Tibial nerve (tissue), 4 donors: ENCODE data around the gene TUBB4B.

Source experiments
- CTCF ChIP-seq, 5 experiments: fragments of 200-600 bp in 3 of 5; fragments of 450-650 bp in 2 of 5; sonication (generic) in 3 of 5; IDR thresholded peaks; one replicate each; pipeline ENCODE4 v1.5.1; 2016 to 2019; ENCODE audit warnings: antibody characterized with exemption in 5 of 5, mild to moderate bottlenecking in 3 of 5, moderate library complexity in 2 of 5
- EP300 ChIP-seq, 2 donors: sonication (generic); formaldehyde crosslinking; IDR thresholded peaks; one replicate each; pipeline ENCODE4 v1.6.1; 2017; ENCODE audit warnings: antibody characterized with exemption in 2 of 2, mild to moderate bottlenecking in 1 of 2
- POLR2A ChIP-seq, 2 donors: fragments of 450-650 bp; IDR thresholded peaks; one replicate each; pipeline ENCODE4 v1.6.1; 2017; ENCODE audit warnings: antibody characterized with exemption in 2 of 2, mild to moderate bottlenecking in 2 of 2, moderate library complexity in 2 of 2

DNA sequence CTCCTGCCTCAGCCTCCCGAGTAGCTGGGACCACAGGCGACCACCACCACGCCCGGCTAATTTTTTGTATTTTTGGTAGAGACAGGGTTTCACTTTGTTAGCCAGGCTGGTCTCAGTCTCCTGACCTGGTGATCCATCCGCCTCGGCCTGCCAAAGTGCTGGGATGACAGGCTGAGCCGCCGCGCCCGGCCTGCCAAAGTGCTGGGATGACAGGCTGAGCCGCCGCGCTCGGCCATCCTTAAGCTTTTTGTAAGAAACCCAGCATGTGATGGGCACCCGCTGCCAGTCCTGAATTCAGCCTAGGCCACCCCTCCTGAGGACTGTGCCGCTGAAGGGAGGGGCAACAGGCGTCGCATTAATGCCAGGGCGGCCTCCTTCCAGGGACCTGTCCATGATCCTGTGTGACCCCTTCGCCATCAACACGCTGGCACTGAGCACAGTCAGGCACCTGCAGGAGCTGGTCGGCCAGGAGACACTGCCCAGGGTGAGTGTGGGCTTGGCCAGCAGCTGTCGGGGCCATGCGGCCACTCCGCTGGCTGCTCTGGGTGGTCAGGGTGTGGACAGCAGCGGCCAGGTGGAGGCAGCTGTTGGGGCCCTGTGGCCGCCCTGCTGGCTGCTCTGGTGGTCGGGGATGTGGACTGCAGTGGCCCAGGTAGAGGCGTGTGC is 24.5 kb downstream of the TUBB4B start:
- TF ChIP-seq CTCF (IDR thresholded peaks at IDR 0.05): no peak
- no peak for TF ChIP-seq POLR2A (IDR thresholded peaks at IDR 0.05)
- no peak for TF ChIP-seq EP300 (IDR thresholded peaks at IDR 0.05)
